ENCODE measurements around the gene AP3D1. TPM values are rescaled to one million over a fixed set of nuclear protein-coding genes. Genes with fewer than 3 reads are reported as not detected.
"Not testable (repeated sequence)": the region's sequence is repeated elsewhere in the genome, so short reads cannot be mapped to it uniquely, and the experiment has no call there.

AP3D1 gene
- total RNA-seq, 2 experiments from 2014 or later = 110 to 127 TPM

- CTCF ChIA-PET = interaction anchor here (1.8 kb wide), 1 partner anchor 29 kb away, joined by 4 read pairs; no protein-coding TSS in a partner anchor
- H3K36me3 Mint-ChIP-seq = peaks cover 28% of the 10 kb centered on the region
- no peaks in the 10 kb centered on the region for H3K9me3 Mint-ChIP-seq (ENCODE audit: low read depth)
- DNase-seq (no peak), ATAC-seq (no peak)
- H3K27me3 Mint-ChIP-seq = no peaks in the 10 kb centered on the region
- H3K27ac Mint-ChIP-seq = no peak overlapping the region
- peaks cover 15% of the 10 kb centered on the region for H3K4me1 Mint-ChIP-seq
- no peak overlapping the region for H3K4me3 Mint-ChIP-seq
These were observed 52.3 kb downstream of the AP3D1 start for GRCh38 chr19:2099054-2099501.

- Mint-ChIP-seq H3K27me3 (no peaks in the 10 kb centered on the region), H3K36me3 (peaks cover 30% of the 10 kb centered on the region), H3K4me3 (peak overlapping the region; percentile 83), H3K9me3 (ENCODE audit: low read depth) (no peaks in the 10 kb centered on the region), H3K4me1 (peaks cover 24% of the 10 kb centered on the region), H3K27ac (peak overlapping the region; percentile 36)
- CTCF ChIA-PET = interaction anchor here (1.0 to 1.2 kb wide), 3 partner anchors 10 to 28 kb away, joined by 4 to 5 read pairs (median 4); no protein-coding TSS in a partner anchor
- no peak for ATAC-seq
- DNase-seq = no peak
These were observed 53.5 kb downstream of the AP3D1 start for GRCh38 chr19:2097886-2098327.

GRCh38 chr19:2097203-2097885, 54.0 kb downstream of the AP3D1 start:
- Mint-ChIP-seq H3K27ac (peak overlapping the region; percentile 85), H3K4me3 (peak overlapping the region; percentile 83), H3K27me3 (no peaks in the 10 kb centered on the region), H3K4me1 (peaks cover 27% of the 10 kb centered on the region), H3K36me3 (peaks cover 32% of the 10 kb centered on the region), H3K9me3 (ENCODE audit: low read depth) (no peaks in the 10 kb centered on the region)
- DNase-seq = no peak
- CTCF ChIA-PET = interaction anchor here (0.7 to 1.2 kb wide), 5 partner anchors 9 to 55 kb away, joined by 3 to 5 read pairs (median 4); no protein-coding TSS in a partner anchor
- ATAC-seq = no peak

GRCh38 chr19:2096480-2097202, 54.7 kb downstream of the AP3D1 start, which contains the start of gene IZUMO4:
Gene IZUMO4, plus strand, starts transcription at chr19:2096915. Its CDS starts 31 bp downstream, at chr19:2096946.
- Mint-ChIP-seq H3K9me3 (ENCODE audit: low read depth) (no peaks in the 10 kb centered on the region), H3K4me3 (peak within 1 kb of the TSS; percentile 96), H3K36me3 (peaks cover 27% of the 10 kb centered on the region), H3K4me1 (peaks cover 33% of the 10 kb centered on the region), H3K27me3 (no peaks in the 10 kb centered on the region), H3K27ac (peak within 1 kb of the TSS; percentile 90)
- peak; percentile 100 for DNase-seq
- ATAC-seq = peak; percentile 88
- CTCF ChIA-PET = interaction anchor here (0.7 to 4.8 kb wide), 9 partner anchors 9 to 167 kb away, joined by 3 to 50 read pairs (median 4); no protein-coding TSS in a partner anchor

- H3K36me3 Mint-ChIP-seq = peaks cover 28% of the 10 kb centered on the region
- no peaks in the 10 kb centered on the region for H3K9me3 Mint-ChIP-seq (ENCODE audit: low read depth)
- peaks cover 35% of the 10 kb centered on the region for H3K4me1 Mint-ChIP-seq
- peak; percentile 60 for ATAC-seq
- H3K27me3 Mint-ChIP-seq = no peaks in the 10 kb centered on the region
- H3K27ac Mint-ChIP-seq = peak within 1 kb of the TSS; percentile 90
- DNase-seq = peak; percentile 91
- peak within 1 kb of the TSS; percentile 96 for H3K4me3 Mint-ChIP-seq
- CTCF ChIA-PET = interaction anchor here (1.0 to 4.8 kb wide), 7 partner anchors 9 to 166 kb away, joined by 3 to 50 read pairs (median 3); no protein-coding TSS in a partner anchor
These were observed 55.3 kb downstream of the AP3D1 start, which contains the start of gene MOB3A for GRCh38 chr19:2096034-2096479. Gene MOB3A, minus strand, starts transcription at chr19:2096326. Its CDS starts 17,766 bp downstream, at chr19:2078560.

DNA sequence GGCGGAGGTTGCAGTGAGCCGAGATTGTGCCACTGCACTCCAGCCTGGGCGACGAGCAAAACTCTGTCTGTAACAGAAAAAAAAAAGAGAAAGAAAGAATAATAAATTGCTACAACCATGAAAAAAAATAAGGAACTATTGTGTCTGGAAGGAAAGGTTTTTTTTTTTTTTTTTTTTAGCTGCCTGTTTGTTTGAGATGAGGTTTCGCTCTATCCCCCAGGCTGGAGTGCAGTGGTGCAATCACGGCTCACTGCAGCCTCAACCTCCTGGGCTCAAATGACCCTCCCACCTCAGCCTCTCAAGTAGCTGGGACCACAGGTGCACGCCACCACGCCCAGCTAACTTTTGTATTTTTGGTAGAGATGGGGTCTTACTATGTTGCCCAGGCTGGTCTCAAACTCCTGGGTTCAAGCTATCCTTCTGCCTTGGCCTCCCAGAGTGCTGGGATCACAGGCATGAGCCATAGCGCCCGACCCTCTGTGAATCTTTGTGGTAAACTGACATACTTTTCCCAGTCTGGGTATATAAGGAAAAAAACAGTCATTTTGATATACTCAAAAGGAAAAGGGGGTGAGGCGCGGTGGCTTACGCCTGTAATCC, 59.3 kb downstream of the AP3D1 start:
- H3K27me3 Mint-ChIP-seq; H3K9me3 Mint-ChIP-seq (ENCODE audit: low read depth); DNase-seq; ATAC-seq; H3K4me3 Mint-ChIP-seq; H3K27ac Mint-ChIP-seq: not testable (repeated sequence)
- peaks cover 66% of the 10 kb centered on the region for H3K4me1 Mint-ChIP-seq
- H3K36me3 Mint-ChIP-seq = peaks cover 34% of the 10 kb centered on the region
- CTCF ChIA-PET = interaction anchor here (0.7 to 4.8 kb wide), 5 partner anchors 8 to 50 kb away, joined by 3 to 50 read pairs (median 3); no protein-coding TSS in a partner anchor

DNA sequence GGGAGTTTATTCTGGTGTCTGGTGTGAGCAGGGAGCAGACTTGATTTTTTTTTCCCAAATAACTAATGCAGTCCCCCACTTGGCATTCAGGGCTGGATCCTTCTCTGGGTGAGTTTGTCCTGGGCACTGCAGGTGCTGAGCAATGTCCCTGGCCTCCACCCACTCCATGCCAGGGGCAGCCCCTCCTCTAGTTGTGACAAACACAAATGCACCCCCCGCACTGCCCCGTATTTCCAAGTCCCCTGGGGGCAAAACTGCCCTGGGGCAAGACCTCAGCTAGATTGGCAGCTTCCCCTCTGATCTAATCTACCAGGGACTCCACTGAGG, 61.7 kb downstream of the AP3D1 start:
- no peak for ATAC-seq

GRCh38 chr19:2089001-2089711, 62.2 kb downstream of the AP3D1 start:
- H3K27ac Mint-ChIP-seq = peak overlapping the region; percentile 90
- DNase-seq (peak; percentile 65), ATAC-seq (no peak)
- H3K4me3 Mint-ChIP-seq = no peak overlapping the region
- no peaks in the 10 kb centered on the region for H3K9me3 Mint-ChIP-seq (ENCODE audit: low read depth)
- H3K36me3 Mint-ChIP-seq = peaks cover 32% of the 10 kb centered on the region
- CTCF ChIA-PET = interaction anchor here (1.5 to 2.0 kb wide), 2 partner anchors 19 to 27 kb away, joined by 6 to 9 read pairs; no protein-coding TSS in a partner anchor
- H3K27me3 Mint-ChIP-seq = no peaks in the 10 kb centered on the region
- H3K4me1 Mint-ChIP-seq = peaks cover 74% of the 10 kb centered on the region

More for the DNA sequence above, 61.7 kb downstream of the AP3D1 start:
- H3K9me3 Mint-ChIP-seq (ENCODE audit: low read depth) = no peaks in the 10 kb centered on the region
- H3K4me1 Mint-ChIP-seq = peaks cover 79% of the 10 kb centered on the region
- no peak for DNase-seq
- CTCF ChIA-PET = interaction anchor here (1.5 to 2.0 kb wide), 2 partner anchors 19 to 28 kb away, joined by 6 to 9 read pairs; no protein-coding TSS in a partner anchor
- no peaks in the 10 kb centered on the region for H3K27me3 Mint-ChIP-seq
- peak overlapping the region; percentile 60 for H3K4me3 Mint-ChIP-seq
- H3K27ac Mint-ChIP-seq = peak overlapping the region; percentile 90
- H3K36me3 Mint-ChIP-seq = peaks cover 33% of the 10 kb centered on the region

DNA sequence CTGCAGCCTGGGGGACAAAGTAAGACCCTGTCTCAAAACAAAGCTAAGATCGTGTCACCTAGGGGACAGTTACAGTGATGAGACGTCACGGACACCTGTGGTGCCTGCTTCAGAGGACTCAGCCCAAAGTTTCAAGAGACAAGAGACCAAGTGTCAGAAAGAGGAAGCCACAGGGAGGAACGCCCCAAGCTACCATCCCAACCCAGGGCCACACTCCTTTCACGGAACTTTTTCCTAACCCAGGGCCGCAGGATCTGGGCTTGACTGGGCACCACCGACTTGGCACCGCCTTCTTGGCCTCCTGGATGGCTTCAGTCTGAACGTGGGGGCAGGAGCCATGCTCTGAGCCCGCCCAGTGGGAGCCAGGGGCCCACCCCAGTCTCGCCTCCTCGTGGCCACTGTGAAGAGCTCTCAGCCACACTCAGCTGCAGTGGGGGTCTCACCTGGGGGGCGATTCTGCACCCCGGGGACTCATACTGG, 63.7 kb downstream of the AP3D1 start:
- DNase-seq = peak; percentile 58
- H3K4me1 Mint-ChIP-seq = peaks cover 67% of the 10 kb centered on the region
- peak overlapping the region; percentile 90 for H3K27ac Mint-ChIP-seq
- H3K4me3 Mint-ChIP-seq = peak overlapping the region; percentile 44
- ATAC-seq = peak; percentile 12
- CTCF ChIA-PET = interaction anchor here (0.6 to 2.2 kb wide), 13 partner anchors 8 to 374 kb away, joined by 3 to 8 read pairs (median 4); partner anchors contain the start of genes AP3D1 and MOB3A
- H3K27me3 Mint-ChIP-seq = no peaks in the 10 kb centered on the region
- no peaks in the 10 kb centered on the region for H3K9me3 Mint-ChIP-seq (ENCODE audit: low read depth)
- peaks cover 38% of the 10 kb centered on the region for H3K36me3 Mint-ChIP-seq

DNA sequence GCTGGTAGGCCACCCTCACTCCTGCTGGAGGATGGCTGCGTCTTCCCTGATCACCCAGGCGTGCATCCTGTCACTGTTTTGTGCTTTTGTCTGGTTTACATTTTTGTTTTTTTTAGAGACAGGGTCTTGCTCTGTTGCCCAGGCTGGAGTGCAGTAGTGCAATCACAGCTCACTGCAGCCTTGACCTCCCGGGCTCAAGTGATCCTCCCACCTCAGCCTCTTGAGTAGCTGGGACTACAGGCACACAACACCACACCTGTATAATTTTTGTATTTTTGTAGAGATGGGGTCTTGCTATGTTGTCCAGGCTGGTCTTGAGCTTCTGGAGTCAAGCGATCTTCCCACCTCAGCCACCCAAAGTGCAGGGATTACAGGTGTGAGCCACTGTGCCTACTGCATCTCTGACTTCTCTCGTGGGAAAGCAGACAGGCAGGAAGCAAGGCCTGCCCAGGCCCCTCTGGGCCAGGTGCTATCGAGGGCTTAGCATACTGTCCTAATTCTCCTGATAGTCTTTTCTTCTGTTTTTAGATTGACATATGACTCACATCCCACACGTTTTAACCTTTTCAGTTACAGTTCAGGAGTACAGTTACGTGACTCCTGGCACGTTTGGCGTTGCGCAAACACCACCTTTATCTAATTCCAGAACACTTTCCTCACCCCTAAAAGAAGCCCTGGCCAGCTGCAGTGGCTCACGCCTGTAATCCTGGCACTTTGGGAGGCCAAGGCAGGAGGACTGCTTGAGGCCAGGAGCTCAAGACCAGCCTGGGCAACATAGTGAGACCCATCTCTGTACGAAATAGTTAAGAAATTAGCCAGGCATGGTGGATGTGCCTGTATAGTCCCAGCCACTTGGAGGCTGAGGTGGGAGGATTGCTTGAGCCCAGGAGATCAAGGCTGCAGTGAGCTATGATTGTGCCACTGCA, 64.4 kb downstream of the AP3D1 start:
- H3K4me1 Mint-ChIP-seq = peaks cover 63% of the 10 kb centered on the region
- H3K9me3 Mint-ChIP-seq (ENCODE audit: low read depth); H3K27me3 Mint-ChIP-seq; ATAC-seq; DNase-seq: not testable (repeated sequence)
- H3K27ac Mint-ChIP-seq = peak overlapping the region; percentile 90
- peak overlapping the region; percentile 44 for H3K4me3 Mint-ChIP-seq
- H3K36me3 Mint-ChIP-seq = peaks cover 45% of the 10 kb centered on the region
- CTCF ChIA-PET = interaction anchor here (0.8 to 2.2 kb wide), 9 partner anchors 9 to 212 kb away, joined by 3 to 8 read pairs (median 4); partner anchors contain the start of genes AP3D1 and MOB3A

GRCh38 chr19:2084993-2085720, 66.2 kb downstream of the AP3D1 start:
- Mint-ChIP-seq H3K27me3 (no peaks in the 10 kb centered on the region), H3K36me3 (peaks cover 55% of the 10 kb centered on the region), H3K4me1 (peaks cover 64% of the 10 kb centered on the region), H3K9me3 (ENCODE audit: low read depth) (no peaks in the 10 kb centered on the region), H3K27ac (peak overlapping the region; percentile 98), H3K4me3 (peak overlapping the region; percentile 99)
- peak; percentile 98 for DNase-seq
- peak; percentile 59 for ATAC-seq
- CTCF ChIA-PET = interaction anchor here (0.8 to 4.5 kb wide), 8 partner anchors 9 to 188 kb away, joined by 3 to 50 read pairs (median 4); partner anchors contain the start of genes MKNK2 and MOB3A
